HUES64 (cell line): ENCODE results near the gene CCDC197.
A peak's percentile ranks its signal among the peaks of the same experiment; 100 is the strongest.

Source experiments
- H3K27ac ChIP-seq: 2 replicates; pipeline ENCODE4 v1.7.0; 2013; ENCODE audit warnings: low read depth, low read length, inconsistent platforms
- H3K27me3 ChIP-seq: 2 replicates; pipeline ENCODE4 v1.6.1; 2013; ENCODE audit warnings: mild to moderate bottlenecking, low read length; ENCODE audit not compliant: insufficient read depth
- H3K36me3 ChIP-seq: 2 replicates; pipeline ENCODE4 v1.6.1; 2013; ENCODE audit warnings: mild to moderate bottlenecking, low read length; ENCODE audit not compliant: insufficient read depth
- H3K4me1 ChIP-seq: 2 replicates; pipeline ENCODE4 v1.6.1; 2013; ENCODE audit warnings: mild to moderate bottlenecking, low read length, moderate library complexity; ENCODE audit not compliant: insufficient read depth
- H3K4me3 ChIP-seq: 2 replicates; pipeline ENCODE4 v1.5.1; 2013; ENCODE audit warnings: mild to moderate bottlenecking, low read length, moderate library complexity
- H3K9ac ChIP-seq: 2 replicates; pipeline ENCODE4 v1.6.1; 2013; ENCODE audit warnings: mild to moderate bottlenecking, low read depth, low read length
- H3K9me3 ChIP-seq: 2 replicates; pipeline ENCODE4 v1.6.1; 2013; ENCODE audit warnings: low read depth, low read length; ENCODE audit not compliant: insufficient read depth
- WGBS: fragments of 150-250, 120-280 bp; methylation state at CpG from one replicate; pipeline ENCODE4 v1.1.7; 2013; ENCODE audit warnings: missing lambda C conversion rate; 5-methylcytosine and 5-hydroxymethylcytosine counted together

Gene CCDC197

GRCh38 chr14:93956514-93957332, 40.4 kb upstream of the CCDC197 start:
- Histone ChIP-seq H3K9me3 (no peaks in the 10 kb centered on the region), H3K27ac (no peak overlapping the region), H3K27me3 (no peaks in the 10 kb centered on the region), H3K36me3 (no peaks in the 10 kb centered on the region), H3K4me3 (no peak overlapping the region), H3K4me1 (peaks cover 14% of the 10 kb centered on the region), H3K9ac (no peak overlapping the region)
- WGBS = 79% methylated on average over 14 of the region's 14 CpGs

DNA sequence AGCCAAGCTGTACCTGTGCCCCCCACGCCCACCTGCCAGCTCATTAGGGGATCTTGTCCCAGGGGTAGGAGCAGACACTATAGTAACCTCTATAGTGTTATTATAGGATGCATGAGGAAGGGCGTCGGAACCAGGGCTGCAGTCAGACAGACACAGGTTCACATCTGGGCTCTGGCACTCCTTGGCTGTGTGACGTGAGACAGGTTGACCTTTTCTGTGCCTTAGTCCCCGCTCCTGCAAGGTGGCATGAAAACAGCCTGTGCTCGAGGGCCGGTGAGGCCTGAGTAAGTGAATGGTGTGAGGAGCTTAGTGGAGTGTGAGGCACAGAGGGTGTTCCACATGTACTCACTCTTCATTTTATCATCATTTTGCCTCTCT, 39.8 kb upstream of the CCDC197 start:
- WGBS = 95% methylated on average over 7 of the region's 7 CpGs
- Histone ChIP-seq H3K36me3 (no peaks in the 10 kb centered on the region), H3K9ac (no peak overlapping the region), H3K9me3 (no peaks in the 10 kb centered on the region), H3K27ac (no peak overlapping the region), H3K27me3 (no peaks in the 10 kb centered on the region), H3K4me3 (no peak overlapping the region), H3K4me1 (peaks cover 14% of the 10 kb centered on the region)

- H3K36me3 ChIP-seq = no peaks in the 10 kb centered on the region
- H3K9me3 ChIP-seq = no peaks in the 10 kb centered on the region
- H3K4me1 ChIP-seq = peaks cover 14% of the 10 kb centered on the region
- H3K27ac ChIP-seq = no peak overlapping the region
- WGBS = 94% methylated on average over 16 of the region's 16 CpGs
- no peak overlapping the region for H3K4me3 ChIP-seq
- no peak overlapping the region for H3K9ac ChIP-seq
- no peaks in the 10 kb centered on the region for H3K27me3 ChIP-seq
Observed at GRCh38 chr14:93957751-93958566, 39.1 kb upstream of the CCDC197 start.

- H3K9me3 ChIP-seq = no peaks in the 10 kb centered on the region
- WGBS = 89% methylated on average over 7 of the region's 7 CpGs
- H3K27ac ChIP-seq = peak overlapping the region; percentile 39; the same call in 1 of the 2 replicates
- H3K9ac ChIP-seq = 0 out of 2 replicates have a peak overlapping the region, but pooled peaks have one; percentile 9
- H3K4me3 ChIP-seq = no peak overlapping the region
- H3K27me3 ChIP-seq = no peaks in the 10 kb centered on the region
- peaks cover 14% of the 10 kb centered on the region; the same call in 1 of the 2 replicates for H3K4me1 ChIP-seq
- no peaks in the 10 kb centered on the region for H3K36me3 ChIP-seq
Observed at GRCh38 chr14:93958567-93959238, 38.4 kb upstream of the CCDC197 start.

- Histone ChIP-seq H3K4me1 (peaks cover 11% of the 10 kb centered on the region; the same call in 1 of the 2 replicates), H3K9me3 (no peaks in the 10 kb centered on the region), H3K27ac (peak overlapping the region; percentile 51), H3K36me3 (no peaks in the 10 kb centered on the region), H3K4me3 (no peak overlapping the region), H3K27me3 (no peaks in the 10 kb centered on the region), H3K9ac (peak overlapping the region; percentile 41; the same call in 1 of the 2 replicates)
- 68% methylated on average over 23 of the region's 23 CpGs for WGBS
Observed at GRCh38 chr14:93959239-93960107, 37.6 kb upstream of the CCDC197 start.

DNA sequence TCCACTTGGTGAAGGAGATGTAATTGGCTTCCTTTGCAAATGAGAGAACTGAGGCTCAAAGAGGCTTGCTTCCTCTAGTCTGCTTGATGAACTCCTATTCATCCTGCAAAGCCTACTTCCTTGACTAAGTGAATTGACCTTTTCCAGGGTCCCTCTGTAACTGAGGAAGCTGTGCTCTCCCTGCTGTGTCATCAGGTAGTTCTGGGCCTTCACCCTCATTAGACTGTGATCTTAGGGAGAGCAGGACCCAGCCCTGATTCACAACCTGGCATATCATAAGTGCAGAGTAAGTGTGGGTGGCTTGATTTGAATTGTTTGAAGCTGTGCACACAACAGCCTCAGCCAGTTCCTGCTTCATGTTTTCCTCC, 37.0 kb upstream of the CCDC197 start:
- Histone ChIP-seq H3K27ac (no peak overlapping the region), H3K4me1 (peaks cover 11% of the 10 kb centered on the region; the same call in 1 of the 2 replicates), H3K9ac (no peak overlapping the region), H3K27me3 (no peaks in the 10 kb centered on the region), H3K36me3 (no peaks in the 10 kb centered on the region), H3K9me3 (no peaks in the 10 kb centered on the region), H3K4me3 (no peak overlapping the region)

GRCh38 chr14:93960774-93961438, 36.2 kb upstream of the CCDC197 start:
- H3K9ac ChIP-seq = no peak overlapping the region
- H3K27ac ChIP-seq = no peak overlapping the region
- no peaks in the 10 kb centered on the region for H3K27me3 ChIP-seq
- H3K36me3 ChIP-seq = no peaks in the 10 kb centered on the region
- WGBS = 88% methylated on average over 3 of the region's 3 CpGs
- no peaks in the 10 kb centered on the region for H3K9me3 ChIP-seq
- H3K4me3 ChIP-seq = no peak overlapping the region
- H3K4me1 ChIP-seq = peaks cover 7% of the 10 kb centered on the region; the same call in 1 of the 2 replicates

- H3K4me3 ChIP-seq = no peak overlapping the region
- H3K27ac ChIP-seq = no peak overlapping the region
- no peaks in the 10 kb centered on the region for H3K9me3 ChIP-seq
- 91% methylated on average over 8 of the region's 8 CpGs for WGBS
- H3K36me3 ChIP-seq = no peaks in the 10 kb centered on the region
- H3K9ac ChIP-seq = no peak overlapping the region
- H3K4me1 ChIP-seq = peaks cover 7% of the 10 kb centered on the region; the same call in 1 of the 2 replicates
- H3K27me3 ChIP-seq = no peaks in the 10 kb centered on the region
Observed at GRCh38 chr14:93961620-93962019, 35.5 kb upstream of the CCDC197 start.

GRCh38 chr14:93962701-93963601, 34.1 kb upstream of the CCDC197 start:
- H3K4me1 ChIP-seq = peaks cover 7% of the 10 kb centered on the region; the same call in 1 of the 2 replicates

More at GRCh38 chr14:93962701-93963601, 34.1 kb upstream of the CCDC197 start:
- Histone ChIP-seq H3K9me3 (no peaks in the 10 kb centered on the region), H3K36me3 (no peaks in the 10 kb centered on the region), H3K4me3 (no peak overlapping the region), H3K9ac (no peak overlapping the region), H3K27me3 (no peaks in the 10 kb centered on the region), H3K27ac (no peak overlapping the region)
- WGBS = 87% methylated on average over 16 of the region's 16 CpGs
